Measurements from ENCODE around the gene LPP.

LPP gene

GRCh38 chr3:188503647-188504046 lies 349.7 kb downstream of the LPP start:
- Histone ChIP-seq H3K79me2 (ENCODE audit: insufficient read depth, low read length) (no peaks in the 10 kb centered on the region), H3K4me2 (ENCODE audit: low read length) (no peak overlapping the region)
- TF ChIP-seq CTCF (IDR thresholded peaks at IDR 0.05; ENCODE audit: low read length), result no peak
- TF ChIP-seq EZH2 (IDR thresholded peaks at IDR 0.05; ENCODE audit: borderline replicate concordance, low read length), result no peak

GRCh38 chr3:188505151-188505550 lies 351.2 kb downstream of the LPP start:
- no peaks in the 10 kb centered on the region for H4K20me1 ChIP-seq (ENCODE audit: insufficient read depth, low read length)
- no peak for TF ChIP-seq EZH2 (IDR thresholded peaks at IDR 0.05; ENCODE audit: borderline replicate concordance, low read length)
- no peak for TF ChIP-seq CTCF (IDR thresholded peaks at IDR 0.05; ENCODE audit: low read length)
- H3K9me2 ChIP-seq (ENCODE audit: low read depth, low read length), result no peaks in the 10 kb centered on the region; the same call in 1 of the 2 replicates
- H3K9ac ChIP-seq (ENCODE audit: low read length), result no peak overlapping the region
- H3K36me3 ChIP-seq (ENCODE audit: insufficient read depth, low read length), result no peaks in the 10 kb centered on the region; the same call in 1 of the 2 replicates
- no peak overlapping the region for H3K4me2 ChIP-seq (ENCODE audit: low read length)
- no peak overlapping the region for H2AFZ ChIP-seq (ENCODE audit: low read length)
- no peaks in the 10 kb centered on the region for H3F3A ChIP-seq (ENCODE audit: insufficient read depth, low read length)
- H3K9me3 ChIP-seq (ENCODE audit: low read length), result peaks cover 12% of the 10 kb centered on the region; the same call in 1 of the 2 replicates
- no peak overlapping the region for H3K27ac ChIP-seq (ENCODE audit: low read depth, low read length, poor library complexity, severe bottlenecking)
- H3K4me3 ChIP-seq (ENCODE audit: low read depth, low read length, poor library complexity, severe bottlenecking), result no peak overlapping the region
- H3K79me2 ChIP-seq (ENCODE audit: insufficient read depth, low read length), result no peaks in the 10 kb centered on the region
- H3K4me1 ChIP-seq (ENCODE audit: insufficient read depth, low read length, severe bottlenecking), result peaks cover 11% of the 10 kb centered on the region
- H3K27me3 ChIP-seq (ENCODE audit: insufficient read depth, low read length), result no peaks in the 10 kb centered on the region

More at GRCh38 chr3:188503647-188504046, 349.7 kb downstream of the LPP start:
- Histone ChIP-seq H3K36me3 (ENCODE audit: insufficient read depth, low read length) (no peaks in the 10 kb centered on the region; the same call in 1 of the 2 replicates), H3K9ac (ENCODE audit: low read length) (no peak overlapping the region), H3K9me2 (ENCODE audit: low read depth, low read length) (no peaks in the 10 kb centered on the region; the same call in 1 of the 2 replicates), H3K27ac (ENCODE audit: low read depth, low read length, poor library complexity, severe bottlenecking) (no peak overlapping the region), H3K9me3 (ENCODE audit: low read length) (peaks cover 12% of the 10 kb centered on the region; the same call in 1 of the 2 replicates), H3F3A (ENCODE audit: insufficient read depth, low read length) (no peaks in the 10 kb centered on the region), H4K20me1 (ENCODE audit: insufficient read depth, low read length) (no peaks in the 10 kb centered on the region), H3K4me1 (ENCODE audit: insufficient read depth, low read length, severe bottlenecking) (peaks cover 10% of the 10 kb centered on the region), H2AFZ (ENCODE audit: low read length) (no peak overlapping the region), H3K27me3 (ENCODE audit: insufficient read depth, low read length) (no peaks in the 10 kb centered on the region), H3K4me3 (ENCODE audit: low read depth, low read length, poor library complexity, severe bottlenecking) (no peak overlapping the region)

- Histone ChIP-seq H3K36me3 (ENCODE audit: insufficient read depth, low read length) (no peaks in the 10 kb centered on the region; the same call in 1 of the 2 replicates), H3K27me3 (ENCODE audit: insufficient read depth, low read length) (no peaks in the 10 kb centered on the region), H3K4me3 (ENCODE audit: low read depth, low read length, poor library complexity, severe bottlenecking) (no peak overlapping the region), H3K27ac (ENCODE audit: low read depth, low read length, poor library complexity, severe bottlenecking) (no peak overlapping the region), H3F3A (ENCODE audit: insufficient read depth, low read length) (no peaks in the 10 kb centered on the region), H3K9me2 (ENCODE audit: low read depth, low read length) (no peaks in the 10 kb centered on the region), H2AFZ (ENCODE audit: low read length) (no peak overlapping the region), H3K9me3 (ENCODE audit: low read length) (peaks cover 12% of the 10 kb centered on the region; the same call in 1 of the 2 replicates), H3K79me2 (ENCODE audit: insufficient read depth, low read length) (no peaks in the 10 kb centered on the region), H4K20me1 (ENCODE audit: insufficient read depth, low read length) (no peaks in the 10 kb centered on the region), H3K4me1 (ENCODE audit: insufficient read depth, low read length, severe bottlenecking) (peaks cover 18% of the 10 kb centered on the region), H3K4me2 (ENCODE audit: low read length) (no peak overlapping the region), H3K9ac (ENCODE audit: low read length) (no peak overlapping the region)
- TF ChIP-seq EZH2 (IDR thresholded peaks at IDR 0.05; ENCODE audit: borderline replicate concordance, low read length) (no peak), CTCF (IDR thresholded peaks at IDR 0.05; ENCODE audit: low read length) (no peak)
Measured at GRCh38 chr3:188505911-188506310, 352.0 kb downstream of the LPP start.
